Activated CD8-positive, alpha-beta memory T cell treated with anti-CD3 and anti-CD28 coated beads, Interleukin-2, amount 50 U/mL, for 24 hours (primary cell): Measurements from ENCODE around the gene RAB35.
"Not testable (repeated sequence)": the region's sequence is repeated elsewhere in the genome, so short reads cannot be mapped to it uniquely, and the experiment has no call there.

Experiments used
- DNase-seq: peaks from one replicate; pipeline ENCODE4 v3.0.0-alpha.2; 2020; ENCODE audit errors: extremely low read depth

Gene RAB35

GRCh38 chr12:120060717-120061116 lies 55.8 kb downstream of the RAB35 start:
- DNase-seq, result no peak

- no peak for DNase-seq
Measured at GRCh38 chr12:120060196-120060595, 56.4 kb downstream of the RAB35 start.

- DNase-seq, result no peak
Measured at GRCh38 chr12:120056739-120057138, 59.8 kb downstream of the RAB35 start.

GRCh38 chr12:120055231-120056000 lies 61.1 kb downstream of the RAB35 start:
- DNase-seq, result no peak

- DNase-seq, result no peak
Measured at GRCh38 chr12:120054293-120054692, 62.3 kb downstream of the RAB35 start.

- DNase-seq, result no peak
Measured at GRCh38 chr12:120051535-120051934, 65.0 kb downstream of the RAB35 start.

GRCh38 chr12:120049426-120049825 lies 67.1 kb downstream of the RAB35 start:
- no peak for DNase-seq

GRCh38 chr12:120048263-120048662 lies 68.3 kb downstream of the RAB35 start:
- no peak for DNase-seq

GRCh38 chr12:120047072-120047471 lies 69.5 kb downstream of the RAB35 start:
- DNase-seq, result no peak

- not testable (repeated sequence) for DNase-seq
Measured at GRCh38 chr12:120045367-120045766, 71.2 kb downstream of the RAB35 start.
